GM12873 (cell line): ENCODE results near the gene LY6G6C.

Source experiments
- TF ChIP-seq, protein P1 (sequence below): IDR thresholded peaks from 2 replicates; pipeline ENCODE4 v1.5.1; 2012; ENCODE audit warnings: low read depth, mild to moderate bottlenecking, moderate library complexity, low read length, control low read depth; ENCODE audit not compliant: insufficient read depth; ENCODE audit errors: missing control alignments

LY6G6C gene

DNA sequence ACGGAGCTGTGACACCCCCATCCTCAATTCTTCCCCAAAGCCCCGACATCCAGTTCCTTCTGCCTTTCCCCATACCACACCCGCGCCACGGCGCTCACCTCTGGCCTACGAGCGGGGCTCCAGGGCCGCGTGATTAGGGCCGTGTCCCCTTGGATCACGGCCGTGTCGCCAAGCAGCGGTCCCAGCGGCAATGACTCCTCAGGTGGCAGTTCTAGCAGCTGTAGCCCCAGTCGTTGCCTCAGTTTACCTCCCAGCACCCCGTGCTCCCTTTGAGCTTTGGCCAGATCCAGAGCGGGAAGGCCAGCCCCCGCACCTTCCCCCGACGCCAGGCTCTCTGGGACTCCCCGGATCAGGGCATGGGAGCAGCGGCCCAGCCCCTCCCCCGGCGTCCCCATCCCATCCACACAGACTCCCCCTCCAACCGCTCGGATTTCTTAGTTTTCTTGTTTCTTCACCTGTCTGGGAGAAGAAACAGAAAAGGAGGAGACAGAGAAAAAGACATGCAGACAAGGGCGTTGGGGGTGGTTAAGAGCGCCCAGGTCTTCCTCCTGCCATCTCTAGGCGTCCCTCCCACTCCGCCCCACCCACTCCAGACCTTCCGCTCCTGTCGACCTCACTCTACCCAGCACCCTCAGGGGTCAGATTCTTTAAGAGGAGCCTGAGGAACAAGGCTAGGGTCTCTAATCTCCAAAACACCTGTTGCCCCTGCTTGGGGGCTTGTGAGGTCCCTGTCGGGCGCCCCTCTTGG lies 7.4 kb upstream of the LY6G6C start, which contains the start of gene DDAH2:
DDAH2 (minus strand) TSS at position 533 of the 748 bp plus-strand sequence; CDS start at position 395, 138 bp downstream.
- TF ChIP-seq, protein P1, sequence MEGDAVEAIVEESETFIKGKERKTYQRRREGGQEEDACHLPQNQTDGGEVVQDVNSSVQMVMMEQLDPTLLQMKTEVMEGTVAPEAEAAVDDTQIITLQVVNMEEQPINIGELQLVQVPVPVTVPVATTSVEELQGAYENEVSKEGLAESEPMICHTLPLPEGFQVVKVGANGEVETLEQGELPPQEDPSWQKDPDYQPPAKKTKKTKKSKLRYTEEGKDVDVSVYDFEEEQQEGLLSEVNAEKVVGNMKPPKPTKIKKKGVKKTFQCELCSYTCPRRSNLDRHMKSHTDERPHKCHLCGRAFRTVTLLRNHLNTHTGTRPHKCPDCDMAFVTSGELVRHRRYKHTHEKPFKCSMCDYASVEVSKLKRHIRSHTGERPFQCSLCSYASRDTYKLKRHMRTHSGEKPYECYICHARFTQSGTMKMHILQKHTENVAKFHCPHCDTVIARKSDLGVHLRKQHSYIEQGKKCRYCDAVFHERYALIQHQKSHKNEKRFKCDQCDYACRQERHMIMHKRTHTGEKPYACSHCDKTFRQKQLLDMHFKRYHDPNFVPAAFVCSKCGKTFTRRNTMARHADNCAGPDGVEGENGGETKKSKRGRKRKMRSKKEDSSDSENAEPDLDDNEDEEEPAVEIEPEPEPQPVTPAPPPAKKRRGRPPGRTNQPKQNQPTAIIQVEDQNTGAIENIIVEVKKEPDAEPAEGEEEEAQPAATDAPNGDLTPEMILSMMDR = peak; percentile 76

DNA sequence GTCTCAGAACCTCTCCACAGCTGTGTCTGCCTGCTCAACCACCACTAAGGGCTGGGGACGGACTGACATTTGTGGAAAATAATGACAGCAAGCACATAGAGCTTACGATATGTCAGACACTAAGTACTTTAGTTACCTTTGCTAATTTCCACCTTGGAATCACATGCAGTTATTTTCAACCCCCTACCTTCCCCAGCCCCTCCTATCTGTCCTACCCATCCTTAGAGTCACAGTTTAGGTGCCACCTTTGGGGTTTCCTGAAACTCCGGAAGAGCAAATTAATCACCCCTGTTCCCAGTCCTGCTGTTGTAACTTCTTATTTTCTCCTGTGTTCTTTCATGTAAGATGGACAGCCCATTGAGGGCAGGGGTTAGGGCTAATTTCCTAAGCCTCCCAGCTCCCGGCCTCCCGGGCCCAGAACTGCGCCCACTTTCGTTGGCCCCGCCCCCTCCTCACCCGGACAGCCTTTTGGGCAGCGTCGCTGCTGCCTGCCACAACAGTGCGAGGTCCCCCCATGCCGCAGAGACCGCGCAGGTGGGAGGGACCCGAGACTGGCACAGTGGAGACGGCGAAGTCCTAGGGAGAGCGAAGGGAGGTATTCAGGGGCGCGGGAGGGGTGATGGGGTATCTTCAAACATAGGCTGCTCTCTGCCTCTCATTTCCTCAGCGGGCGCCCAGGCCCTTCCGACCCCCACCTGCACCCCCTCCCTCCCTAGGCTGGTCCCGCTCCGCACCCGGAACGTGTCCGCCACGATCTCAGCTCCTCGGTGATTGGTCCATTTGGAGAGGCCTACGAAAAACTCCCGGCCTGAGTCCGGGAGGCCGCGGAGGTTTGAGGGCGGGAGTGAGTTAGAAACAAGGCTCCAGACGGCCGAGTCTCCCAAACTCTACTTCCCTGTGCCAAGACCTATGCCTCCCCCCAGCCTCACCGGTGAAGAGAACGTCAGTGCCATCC lies 6.4 kb upstream of the LY6G6C start:
- TF ChIP-seq, protein P1 = no peak

DNA sequence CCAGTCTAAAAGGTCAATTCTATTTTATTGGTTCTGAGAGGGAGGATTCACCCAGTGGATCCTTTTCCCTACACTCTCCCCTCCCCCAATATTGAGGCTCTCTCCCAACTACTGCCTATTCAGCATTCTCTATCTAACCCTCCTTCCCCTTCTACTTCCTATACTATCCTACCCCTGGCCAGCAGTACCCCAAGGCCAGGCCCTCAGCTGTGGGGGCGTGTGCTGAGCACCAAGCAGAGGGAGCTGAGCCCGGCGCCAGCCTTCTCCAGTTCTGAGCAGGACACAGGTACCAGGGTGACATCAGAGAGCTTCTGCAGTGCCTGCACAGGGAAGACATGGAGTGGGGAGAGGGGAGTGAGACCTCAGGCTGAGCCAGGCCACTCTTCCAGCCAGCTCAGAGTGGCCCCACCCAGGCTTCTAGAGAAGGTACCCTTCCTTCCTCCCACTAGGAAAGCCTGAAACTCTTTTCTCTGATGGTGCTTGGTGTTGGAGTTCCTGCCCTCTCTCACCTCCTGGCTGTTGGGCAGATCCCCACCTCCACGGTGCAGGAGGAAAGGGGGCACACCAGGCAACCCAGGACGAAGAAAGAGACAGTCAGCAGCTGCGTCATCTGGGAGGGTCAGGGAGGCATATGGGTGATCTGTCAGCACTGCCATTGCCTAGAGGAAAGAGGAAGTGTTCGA lies 5.6 kb upstream of the LY6G6C start:
- TF ChIP-seq, protein P1 = no peak

DNA sequence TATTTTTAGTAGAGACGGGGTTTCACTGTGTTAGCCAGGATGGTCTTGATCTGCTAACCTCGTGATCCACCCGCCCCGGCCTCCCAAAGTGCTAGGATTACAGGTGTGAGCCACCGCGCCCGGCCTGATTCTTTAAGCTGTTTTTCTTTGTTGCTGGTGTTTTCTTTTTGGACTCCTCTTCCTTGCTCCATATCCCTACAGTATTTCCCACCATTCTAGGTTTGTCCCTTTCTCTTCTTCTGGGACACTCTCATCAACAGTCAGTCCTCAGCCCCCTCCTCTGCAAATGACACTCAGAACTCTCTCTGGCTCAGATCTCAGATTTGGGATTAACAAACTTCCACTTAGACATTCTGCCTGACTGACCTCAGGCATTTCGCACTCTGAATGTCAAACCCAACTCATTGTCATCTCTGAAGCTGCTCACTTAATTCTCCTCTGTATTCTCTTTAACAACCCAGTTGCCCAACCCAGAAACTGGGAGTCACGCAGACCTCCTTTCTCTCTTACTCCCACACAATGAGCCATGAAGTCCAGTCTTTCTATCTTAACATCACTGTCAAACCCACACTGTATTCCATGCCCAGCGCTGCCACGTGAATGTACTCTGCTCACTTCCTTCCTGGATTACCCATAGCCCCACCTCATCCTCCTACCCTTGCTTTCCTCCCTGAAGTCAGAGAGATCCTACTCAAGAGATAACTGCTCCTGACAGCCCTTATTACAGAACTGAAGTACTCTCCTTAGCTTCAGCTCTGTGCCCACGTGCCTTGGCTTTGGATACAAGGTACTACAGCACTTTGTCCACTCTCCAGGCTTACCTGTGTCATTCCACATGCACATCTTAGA lies 4.2 kb upstream of the LY6G6C start:
- TF ChIP-seq, protein P1 = no peak

DNA sequence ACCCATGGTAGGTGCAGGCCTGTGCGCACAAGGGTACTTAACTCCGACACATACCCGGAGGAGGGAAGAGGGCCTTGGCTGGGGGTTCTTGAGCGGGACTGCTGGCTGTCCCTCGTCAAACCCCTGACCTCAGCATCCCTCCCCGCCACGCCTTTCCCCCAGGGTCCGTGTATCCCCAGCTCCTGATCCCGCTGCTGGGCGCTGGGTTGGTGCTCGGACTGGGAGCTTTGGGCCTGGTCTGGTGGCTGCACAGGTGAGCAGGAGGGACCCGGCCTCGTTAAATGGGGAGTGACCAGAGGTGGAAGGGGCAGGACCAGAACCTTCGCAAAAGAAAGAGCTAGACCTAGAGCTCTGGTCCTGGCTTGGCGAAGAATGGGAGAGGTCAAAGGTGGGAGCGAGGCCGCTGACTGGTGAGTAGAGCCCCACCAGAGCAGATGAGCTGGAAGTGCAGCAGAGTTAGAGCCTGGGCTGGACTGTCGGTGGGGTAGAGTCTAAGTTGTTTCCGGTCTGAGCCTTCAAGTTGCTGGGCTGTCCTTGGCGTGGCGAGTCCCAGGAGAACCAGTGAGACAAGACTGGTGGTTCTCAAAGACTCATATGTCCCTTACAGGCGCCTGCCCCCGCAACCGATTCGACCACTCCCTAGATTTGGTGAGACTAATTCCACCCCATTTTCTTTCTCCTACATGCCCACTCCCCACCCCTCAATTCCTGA lies 2.6 kb upstream of the LY6G6C start:
- TF ChIP-seq, protein P1 = no peak

DNA sequence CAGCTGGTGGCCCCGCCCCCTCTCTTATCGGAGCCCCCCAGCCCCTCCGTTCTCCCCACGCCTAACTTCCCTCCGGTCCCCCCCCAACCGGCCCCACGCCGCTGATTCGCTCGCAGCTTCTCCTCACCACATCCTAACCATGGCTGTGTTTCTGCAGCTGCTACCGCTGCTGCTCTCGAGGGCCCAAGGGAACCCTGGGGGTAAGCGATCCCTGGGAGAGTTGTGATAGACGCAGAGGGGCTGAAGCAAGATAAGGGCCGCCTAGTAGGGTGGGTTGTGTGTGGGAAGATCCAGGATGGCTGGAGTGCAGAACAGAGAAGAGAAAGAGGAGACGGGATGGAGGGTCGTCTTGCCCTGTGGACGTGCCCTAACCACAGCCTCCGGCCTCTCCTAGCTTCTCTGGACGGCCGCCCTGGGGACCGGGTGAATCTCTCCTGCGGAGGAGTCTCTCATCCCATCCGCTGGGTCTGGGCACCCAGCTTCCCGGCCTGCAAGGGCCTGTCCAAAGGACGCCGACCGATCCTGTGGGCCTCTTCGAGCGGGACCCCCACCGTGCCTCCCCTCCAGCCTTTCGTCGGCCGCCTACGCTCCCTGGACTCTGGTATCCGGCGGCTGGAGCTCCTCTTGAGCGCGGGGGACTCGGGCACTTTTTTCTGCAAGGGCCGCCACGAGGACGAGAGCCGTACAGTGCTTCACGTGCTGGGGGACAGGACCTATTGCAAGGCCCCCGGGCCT lies 1.9 kb upstream of the LY6G6C start, which contains the start of gene MPIG6B:
MPIG6B (plus strand) TSS at position 129 of the 735 bp plus-strand sequence; CDS start at position 140, 11 bp downstream.
- TF ChIP-seq, protein P1 = no peak
